Endothelial cell of umbilical vein (primary cell): Measurements from ENCODE around the gene WARS2.

Experiments
- EZH2 ChIP-seq: IDR thresholded peaks from 2 replicates; pipeline ENCODE4 v1.6.1; 2012; ENCODE audit warnings: borderline replicate concordance, low read depth, mild to moderate bottlenecking, moderate library complexity, low read length, inconsistent platforms; ENCODE audit not compliant: severe bottlenecking
- MYC ChIP-seq: IDR thresholded peaks from one replicate; pipeline ENCODE4 v1.6.1; 2011; ENCODE audit warnings: mild to moderate bottlenecking, low read depth, low read length
- POLR2A ChIP-seq: IDR thresholded peaks from 2 replicates; pipeline ENCODE4 v1.6.1; 2012; ENCODE audit warnings: low read depth, mild to moderate bottlenecking, control low read depth, low read length
- POLR2AphosphoS5 ChIP-seq: IDR thresholded peaks from 2 replicates; pipeline ENCODE4 v1.6.1; 2012; ENCODE audit warnings: low read depth, mild to moderate bottlenecking, control low read depth, low read length, moderate library complexity; ENCODE audit not compliant: insufficient read depth
- TF ChIP-seq, protein P1 (sequence below), 2 donors: IDR thresholded peaks; 1 replicate in 1 of 2; 2 replicates in 1 of 2; pipeline ENCODE4 v1.5.1; 2011; ENCODE audit warnings: low read length in 2 of 2, mild to moderate bottlenecking in 2 of 2, moderate library complexity in 2 of 2, control low read depth in 1 of 2, inconsistent platforms in 1 of 2, low read depth in 1 of 2; ENCODE audit not compliant: insufficient read depth in 1 of 2; ENCODE audit errors: extremely low read depth in 1 of 2
- TF ChIP-seq, protein P2 (sequence below): IDR thresholded peaks from 2 replicates; pipeline ENCODE4 v1.6.1; 2011; ENCODE audit not compliant: insufficient read depth, insufficient read length

GRCh38 chr1:118988186-118989005, 152.1 kb downstream of the WARS2 start, which contains the start of gene TBX15:
- TF ChIP-seq, protein P1, sequence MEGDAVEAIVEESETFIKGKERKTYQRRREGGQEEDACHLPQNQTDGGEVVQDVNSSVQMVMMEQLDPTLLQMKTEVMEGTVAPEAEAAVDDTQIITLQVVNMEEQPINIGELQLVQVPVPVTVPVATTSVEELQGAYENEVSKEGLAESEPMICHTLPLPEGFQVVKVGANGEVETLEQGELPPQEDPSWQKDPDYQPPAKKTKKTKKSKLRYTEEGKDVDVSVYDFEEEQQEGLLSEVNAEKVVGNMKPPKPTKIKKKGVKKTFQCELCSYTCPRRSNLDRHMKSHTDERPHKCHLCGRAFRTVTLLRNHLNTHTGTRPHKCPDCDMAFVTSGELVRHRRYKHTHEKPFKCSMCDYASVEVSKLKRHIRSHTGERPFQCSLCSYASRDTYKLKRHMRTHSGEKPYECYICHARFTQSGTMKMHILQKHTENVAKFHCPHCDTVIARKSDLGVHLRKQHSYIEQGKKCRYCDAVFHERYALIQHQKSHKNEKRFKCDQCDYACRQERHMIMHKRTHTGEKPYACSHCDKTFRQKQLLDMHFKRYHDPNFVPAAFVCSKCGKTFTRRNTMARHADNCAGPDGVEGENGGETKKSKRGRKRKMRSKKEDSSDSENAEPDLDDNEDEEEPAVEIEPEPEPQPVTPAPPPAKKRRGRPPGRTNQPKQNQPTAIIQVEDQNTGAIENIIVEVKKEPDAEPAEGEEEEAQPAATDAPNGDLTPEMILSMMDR (IDR thresholded peaks at IDR 0.05; ENCODE audit: extremely low read depth in 1 of 2, insufficient read depth in 1 of 2, low read depth in 1 of 2, low read length in 2 of 2) = no peak
- TF ChIP-seq, protein P2, sequence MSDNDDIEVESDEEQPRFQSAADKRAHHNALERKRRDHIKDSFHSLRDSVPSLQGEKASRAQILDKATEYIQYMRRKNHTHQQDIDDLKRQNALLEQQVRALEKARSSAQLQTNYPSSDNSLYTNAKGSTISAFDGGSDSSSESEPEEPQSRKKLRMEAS = no peak
- TF ChIP-seq EZH2 (no peak), POLR2AphosphoS5 (no peak), POLR2A (no peak), MYC (no peak)
